ENCODE data around the gene MROH2B.

The MROH2B gene

GRCh38 chr5:40955313-40955712, 115.8 kb downstream of the MROH2B start:
- TF ChIP-seq POLR2AphosphoS5 (IDR thresholded peaks at IDR 0.05; ENCODE audit: low read depth) (no peak), GABPA (IDR thresholded peaks at IDR 0.05; ENCODE audit: low read depth) (no peak), REST (IDR thresholded peaks at IDR 0.05; ENCODE audit: insufficient replicate concordance, low read depth) (no peak), SPI1 (IDR thresholded peaks at IDR 0.05; ENCODE audit: borderline replicate concordance, low read depth) (no peak)
- TF ChIP-seq, protein P1, sequence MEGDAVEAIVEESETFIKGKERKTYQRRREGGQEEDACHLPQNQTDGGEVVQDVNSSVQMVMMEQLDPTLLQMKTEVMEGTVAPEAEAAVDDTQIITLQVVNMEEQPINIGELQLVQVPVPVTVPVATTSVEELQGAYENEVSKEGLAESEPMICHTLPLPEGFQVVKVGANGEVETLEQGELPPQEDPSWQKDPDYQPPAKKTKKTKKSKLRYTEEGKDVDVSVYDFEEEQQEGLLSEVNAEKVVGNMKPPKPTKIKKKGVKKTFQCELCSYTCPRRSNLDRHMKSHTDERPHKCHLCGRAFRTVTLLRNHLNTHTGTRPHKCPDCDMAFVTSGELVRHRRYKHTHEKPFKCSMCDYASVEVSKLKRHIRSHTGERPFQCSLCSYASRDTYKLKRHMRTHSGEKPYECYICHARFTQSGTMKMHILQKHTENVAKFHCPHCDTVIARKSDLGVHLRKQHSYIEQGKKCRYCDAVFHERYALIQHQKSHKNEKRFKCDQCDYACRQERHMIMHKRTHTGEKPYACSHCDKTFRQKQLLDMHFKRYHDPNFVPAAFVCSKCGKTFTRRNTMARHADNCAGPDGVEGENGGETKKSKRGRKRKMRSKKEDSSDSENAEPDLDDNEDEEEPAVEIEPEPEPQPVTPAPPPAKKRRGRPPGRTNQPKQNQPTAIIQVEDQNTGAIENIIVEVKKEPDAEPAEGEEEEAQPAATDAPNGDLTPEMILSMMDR (IDR thresholded peaks at IDR 0.05; ENCODE audit: insufficient read depth, low read length), result no peak
- H3K27me3 ChIP-seq (ENCODE audit: insufficient read depth, poor library complexity, severe bottlenecking), result no peaks in the 10 kb centered on the region
- H3K4me3 ChIP-seq (replicated peaks; ENCODE audit: insufficient read depth, low read length), result no peak overlapping the region
- DNase-seq (ENCODE audit: low read depth in 1 of 2, low spot score in 1 of 2), result no peak
- H3K27ac ChIP-seq (replicated peaks), result no peak overlapping the region
